HepG2 (cell line): ENCODE measurements around the gene GLI3. TPM values are rescaled to one million over a fixed set of nuclear protein-coding genes. Genes with fewer than 3 reads are reported as not detected.

Experiments used
- ATAC-seq: fragments of 200-7000 bp; cut with Tn5 transposase; 3 replicates; pipeline ENCODE4 v1.9.1; 2020; ENCODE audit warnings: mild to moderate bottlenecking, moderate library complexity
- BruUV-seq: library from RNA; stranded (reverse); fragments of 400-500 nt; replicated peaks from 2 replicates; lab custom pipeline; 2021; lab: Mats Ljungman, UMichigan
- CTCF ChIA-PET: fragments of 300-600 bp; formaldehyde crosslinking; extraction: SDS; loops from one replicate; lab custom pipeline; 2021; ENCODE audit warnings: low total read pairs, inconsistent platforms, low intra/inter-chr PET ratio; lab: Yijun Ruan, JAX
- POLR2A ChIA-PET: fragments of 350-600 bp; sonication (Branson Sonifier 250); formaldehyde crosslinking; loops from one replicate; lab custom pipeline; 2020; ENCODE audit warnings: antibody characterized with exemption, inconsistent platforms; lab: Yijun Ruan, JAX
- DNase-seq: peaks from one replicate; pipeline ENCODE4 v3.0.0-alpha.2; 2015; ENCODE audit warnings: low spot score
- FAIRE-seq: peaks from 3 replicates; lab custom pipeline; 2011; peaks lifted over from hg19 to GRCh38; lab: Jason Lieb, UNC
- H2AFZ ChIP-seq: one replicate; pipeline ENCODE4 v1.6.1; 2011; ENCODE audit warnings: low read length, inconsistent platforms
- H3K27ac ChIP-seq: fragments of 300-600 bp; 3 replicates; pipeline ENCODE4 v1.8.0; 2011; ENCODE audit warnings: mixed run types, mild to moderate bottlenecking, mixed read lengths, low read length, inconsistent platforms; ENCODE audit not compliant: insufficient read depth; ENCODE audit errors: extremely low read length
- H3K27me3 ChIP-seq, 2 experiments: fragments of 200-600 bp in 1 of 2; 2 replicates in 1 of 2; 3 replicates in 1 of 2; pipeline versions ENCODE4 v1.6.0 to v1.8.0; 2011; ENCODE audit warnings: low read length in 2 of 2, mild to moderate bottlenecking in 2 of 2, moderate library complexity in 2 of 2, inconsistent platforms in 1 of 2; ENCODE audit not compliant: insufficient read depth in 2 of 2, control insufficient read depth in 1 of 2
- H3K36me3 ChIP-seq, 2 experiments: fragments of 200-600 bp in 1 of 2; replicated peaks in 1 of 2; 2 replicates in 1 of 2; 3 replicates in 1 of 2; pipeline versions ENCODE4 v1.5.1 to v1.8.0; 2011; ENCODE audit warnings: low read length in 2 of 2, inconsistent platforms in 1 of 2; ENCODE audit not compliant: insufficient read depth in 2 of 2, control insufficient read depth in 1 of 2
- H3K4me1 ChIP-seq: 2 replicates; pipeline ENCODE4 v1.5.1; 2012; ENCODE audit warnings: low read length, inconsistent platforms; ENCODE audit not compliant: insufficient read depth
- H3K4me2 ChIP-seq: 2 replicates; pipeline ENCODE4 v1.6.0; 2011; ENCODE audit warnings: low read depth, low read length, inconsistent platforms
- H3K4me3 ChIP-seq, 3 experiments: fragments of 200-600 bp in 1 of 3; sonication (generic), shearing (Covaris generic) in 1 of 3; replicated peaks in 1 of 3; 2 replicates each; pipeline ENCODE4 v1.5.1; 2011 to 2016; ENCODE audit warnings: low read length in 3 of 3, inconsistent platforms in 2 of 3, low read depth in 2 of 3, mild to moderate bottlenecking in 2 of 3, control low read depth in 1 of 3, mixed read lengths in 1 of 3; ENCODE audit not compliant: insufficient read depth in 1 of 3
- H3K79me2 ChIP-seq: one replicate; pipeline ENCODE4 v1.6.1; 2011; ENCODE audit warnings: low read length, inconsistent platforms; ENCODE audit not compliant: insufficient read depth
- H3K9ac ChIP-seq: 2 replicates; pipeline ENCODE4 v1.6.0; 2011; ENCODE audit warnings: mild to moderate bottlenecking, low read depth, low read length, inconsistent platforms; ENCODE audit not compliant: insufficient read depth
- H3K9me3 ChIP-seq: 2 replicates; pipeline ENCODE4 v1.5.1; 2012; ENCODE audit warnings: mild to moderate bottlenecking, low read length
- H4K20me1 ChIP-seq: 2 replicates; pipeline ENCODE4 v1.6.0; 2011; ENCODE audit warnings: inconsistent platforms, mild to moderate bottlenecking, low read length, moderate library complexity; ENCODE audit not compliant: insufficient read depth
- ATF7 ChIP-seq, 2 experiments: fragments of 450-650 bp in 1 of 2; sonication (generic) in 1 of 2; formaldehyde crosslinking in 1 of 2; IDR thresholded peaks; 2 replicates each; pipeline versions ENCODE4 v1.4.0 to v1.6.1; 2016 to 2020; ENCODE audit warnings: antibody characterized with exemption in 1 of 2, mild to moderate bottlenecking in 1 of 2, missing genetic modification reagents in 1 of 2
- FOSL2 ChIP-seq: sonication (generic); formaldehyde crosslinking; IDR thresholded peaks from 2 replicates; pipeline ENCODE4 v1.4.0; 2020; ENCODE audit warnings: missing genetic modification reagents
- GATA4 ChIP-seq: sonication (generic); IDR thresholded peaks from 2 replicates; pipeline ENCODE4 v1.6.1; 2016; ENCODE audit warnings: antibody characterized with exemption, low read depth, borderline replicate concordance
- HOXA9 ChIP-seq: sonication (generic); formaldehyde crosslinking; IDR thresholded peaks from 2 replicates; pipeline ENCODE4 v1.8.1; 2022; ENCODE audit warnings: missing genetic modification reagents, mild to moderate bottlenecking, moderate library complexity, borderline replicate concordance
- KMT2A ChIP-seq: sonication (generic); formaldehyde crosslinking; IDR thresholded peaks from 2 replicates; pipeline ENCODE4 v1.4.0; 2020; ENCODE audit warnings: missing genetic modification reagents
- MAFG ChIP-seq: sonication (generic); formaldehyde crosslinking; IDR thresholded peaks from 2 replicates; pipeline ENCODE4 v1.5.1; 2020; ENCODE audit warnings: mild to moderate bottlenecking, missing genetic modification reagents
- NFATC3 ChIP-seq: sonication (generic); formaldehyde crosslinking; IDR thresholded peaks from 2 replicates; pipeline ENCODE4 v1.5.1; 2020; ENCODE audit warnings: mild to moderate bottlenecking, missing genetic modification reagents
- NFYB ChIP-seq: sonication (generic); formaldehyde crosslinking; IDR thresholded peaks from 2 replicates; pipeline ENCODE4 v1.4.0; 2020; ENCODE audit warnings: missing genetic modification reagents
- NPAS2 ChIP-seq: sonication (generic); formaldehyde crosslinking; IDR thresholded peaks from 2 replicates; pipeline ENCODE4 v1.8.0; 2022; ENCODE audit warnings: mild to moderate bottlenecking, missing genetic modification reagents, borderline replicate concordance
- RARA ChIP-seq: IDR thresholded peaks from 2 replicates; pipeline ENCODE4 v1.6.1; 2016; ENCODE audit warnings: missing genetic modification reagents, missing compliant biosample characterization
- SMARCC2 ChIP-seq: fragments of 450-650 bp; IDR thresholded peaks from 2 replicates; pipeline ENCODE4 v1.6.1; 2017; ENCODE audit warnings: antibody characterized with exemption, mild to moderate bottlenecking
- SMARCE1 ChIP-seq: fragments of 450-650 bp; IDR thresholded peaks from 2 replicates; pipeline ENCODE4 v1.6.1; 2017; ENCODE audit warnings: borderline replicate concordance
- SNAPC2 ChIP-seq: sonication (generic); formaldehyde crosslinking; IDR thresholded peaks from 2 replicates; pipeline ENCODE4 v1.8.1; 2022; ENCODE audit warnings: mild to moderate bottlenecking, missing genetic modification reagents
- TAF15 ChIP-seq: fragments of 200-400 bp; formaldehyde crosslinking; IDR thresholded peaks from one replicate; pipeline ENCODE4 v1.6.1; 2018; ENCODE audit warnings: mild to moderate bottlenecking, low read depth, low read length; ENCODE audit not compliant: poor library complexity, severe bottlenecking
- ZC3H13 ChIP-seq: sonication (generic); formaldehyde crosslinking; IDR thresholded peaks from 2 replicates; pipeline ENCODE4 v1.8.1; 2023; ENCODE audit warnings: mild to moderate bottlenecking, missing genetic modification reagents, moderate library complexity
- ZKSCAN8 ChIP-seq: IDR thresholded peaks from 2 replicates; pipeline ENCODE4 v1.6.1; 2016; ENCODE audit warnings: borderline replicate concordance, missing genetic modification reagents, missing compliant biosample characterization
- ZNF234 ChIP-seq: sonication (generic); formaldehyde crosslinking; conservative IDR thresholded peaks from 2 replicates; pipeline ENCODE4 v1.5.1; 2020; ENCODE audit warnings: mild to moderate bottlenecking, missing genetic modification reagents
- ZNF605 ChIP-seq: sonication (generic); formaldehyde crosslinking; IDR thresholded peaks from 2 replicates; pipeline ENCODE4 v1.8.0; 2022; ENCODE audit warnings: mild to moderate bottlenecking, missing genetic modification reagents
- ZNF703 ChIP-seq: sonication (generic); formaldehyde crosslinking; IDR thresholded peaks from 2 replicates; pipeline ENCODE4 v1.5.1; 2020; ENCODE audit warnings: missing genetic modification reagents, mild to moderate bottlenecking, moderate library complexity, borderline replicate concordance
- ZSCAN9 ChIP-seq: IDR thresholded peaks from 2 replicates; pipeline ENCODE4 v1.6.1; 2016; ENCODE audit warnings: borderline replicate concordance
- WGBS: methylation state at CpG from one replicate; pipeline ENCODE4 v1.1.6; 2017; ENCODE audit warnings: low lambda C conversion rate; 5-methylcytosine and 5-hydroxymethylcytosine counted together
- in situ Hi-C: cut with HindIII; loops from 2 replicates; pipeline ENCODE4 v1.10.0; 2017; ENCODE audit warnings: low pct_unique_long_range_greater_than_20kb; ENCODE audit not compliant: extremely low pct_ligation_motif_present
- intact Hi-C: fragments of 100-400 bp; cut with micrococcal nuclease; formaldehyde crosslinking; loops from one replicate; pipeline ENCODE4 v1.10.0; 2022; ENCODE audit not compliant: unreplicated experiment
- polyA plus RNA-seq, 8 experiments: library from polyadenylated mRNA; depleted of rRNA in 3 of 8; stranded (reverse) in 7 of 8; unstranded in 1 of 8; fragments of >200 nt; fragmentation: Illumina TruSeq in 4 of 8; extraction: Trizol in 4 of 8; gene quantifications; 2 replicates each; pipeline versions ENCODE4 v1.2.1 to v1.2.3, GENCODE V29; 2011 to 2016; ENCODE audit warnings: low read depth in 4 of 8, missing spikeins in 1 of 8, mixed read lengths in 1 of 8; ENCODE audit not compliant: insufficient read depth in 1 of 8
- total RNA-seq, 5 experiments: library from RNA; depleted of rRNA; stranded (reverse); fragments of >200 nt; fragmentation: Illumina TruSeq; extraction: Trizol; gene quantifications; 2 replicates each; pipeline ENCODE4 v1.2.3, GENCODE V29; 2016; ENCODE audit warnings: low read depth in 1 of 5

The GLI3 gene
- total and polyA plus RNA-seq, 2 of the 13 experiments (the other 11 are each of a cell fraction or from before 2014, with no cell fraction given), result not detected

GRCh38 chr7:42100156-42100508 is 136.9 kb downstream of the GLI3 start (continued):
- no peak for TF ChIP-seq SMARCC2
- TF ChIP-seq NFATC3, result no peak
- TF ChIP-seq ZC3H13, result no peak
- TF ChIP-seq ATF7 (IDR thresholded peaks at IDR 0.05), result no peak
- no peak for TF ChIP-seq ATF7 (CRISPR knock-in tag; IDR thresholded peaks at IDR 0.05)
- TF ChIP-seq, all 625 proteins: peak for 0

DNA sequence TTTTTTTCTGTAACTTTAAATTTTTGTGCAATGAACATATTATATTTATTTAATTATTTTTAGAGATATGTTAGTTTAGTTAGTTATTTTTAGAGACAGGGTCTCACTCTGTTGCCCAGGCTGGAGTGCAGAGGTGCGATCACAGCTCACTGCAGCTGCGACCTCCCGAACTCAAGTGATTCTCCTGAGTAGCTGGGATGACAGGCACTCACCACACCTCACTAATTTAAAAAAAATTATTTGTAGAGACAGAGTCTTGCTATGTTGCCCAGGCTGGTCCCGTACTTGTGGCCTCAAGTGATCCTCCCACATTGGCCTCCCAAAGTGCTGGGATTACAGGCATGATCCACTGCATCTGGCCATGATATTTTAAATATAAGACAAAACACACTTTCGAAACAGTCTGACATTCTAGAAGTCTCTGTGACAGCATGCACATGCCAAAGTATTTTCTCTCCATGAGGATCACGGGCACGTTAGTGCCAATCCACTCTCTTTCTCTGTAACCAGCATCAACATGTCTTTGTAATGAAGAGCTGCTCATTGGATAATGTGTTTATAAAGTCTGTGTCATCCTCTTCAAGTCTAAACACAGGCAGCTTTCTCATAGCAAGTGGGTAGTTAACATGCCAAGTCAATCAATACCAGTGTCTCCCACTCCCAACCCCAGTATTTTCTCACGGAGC is 137.4 kb downstream of the GLI3 start:
- under 1% methylated on average over 7 of the region's 8 CpGs for WGBS
- CTCF ChIA-PET, result no interaction called here
- POLR2A ChIA-PET, result no interaction called here
- BruUV-seq, result no TSS peak
- H3K27ac ChIP-seq, result no peak overlapping the region
- intact Hi-C loops (no loop called here), in situ Hi-C loops (no loop called here)
- no peaks in the 10 kb centered on the region for H3K4me1 ChIP-seq
- TF ChIP-seq HOXA9 (no peak), RARA (CRISPR knock-in tag) (no peak), ZC3H13 (no peak), ZKSCAN8 (CRISPR knock-in tag) (no peak), KMT2A (CRISPR knock-in tag) (no peak), SNAPC2 (CRISPR knock-in tag) (no peak), GATA4 (no peak), ZNF703 (CRISPR knock-in tag) (no peak), SMARCE1 (no peak), NFYB (CRISPR knock-in tag) (no peak), ZNF234 (CRISPR knock-in tag) (no peak), NPAS2 (CRISPR knock-in tag) (no peak), ZSCAN9 (no peak), MAFG (CRISPR knock-in tag) (no peak), FOSL2 (no peak), TAF15 (no peak), ZNF605 (CRISPR knock-in tag) (no peak)
- H3K4me3 ChIP-seq, result no peak overlapping the region
- H4K20me1 ChIP-seq, result no peaks in the 10 kb centered on the region
- H3K9ac ChIP-seq, result no peak overlapping the region
- H3K27me3 ChIP-seq, result peaks cover 4 to 48% of the 10 kb centered on the region in 2 experiments; a peak in 3 of 5 replicates
- H3K36me3 ChIP-seq, result no peaks in the 10 kb centered on the region
- H3K4me2 ChIP-seq, result no peak overlapping the region
- no peaks in the 10 kb centered on the region for H3K9me3 ChIP-seq
- no peaks in the 10 kb centered on the region for H3K79me2 ChIP-seq
- FAIRE-seq, result no peak
- DNase-seq, result no peak
- ATAC-seq, result no peak
- H2AFZ ChIP-seq, result no peak overlapping the region
